HepG2 (cell line): ENCODE results near the gene SFT2D2. TPM values are rescaled to one million over a fixed set of nuclear protein-coding genes. Genes with fewer than 3 reads are reported as not detected.

ENCODE experiments used
- ARNTL ChIP-seq: sonication (generic); formaldehyde crosslinking; IDR thresholded peaks from 2 replicates; pipeline ENCODE4 v1.4.0; 2020; ENCODE audit warnings: mild to moderate bottlenecking, missing genetic modification reagents
- GLI4 ChIP-seq: sonication (generic); formaldehyde crosslinking; IDR thresholded peaks from 2 replicates; pipeline ENCODE4 v1.5.1; 2020; ENCODE audit warnings: missing genetic modification reagents, mild to moderate bottlenecking, moderate library complexity, borderline replicate concordance
- IRX3 ChIP-seq: sonication (generic); formaldehyde crosslinking; IDR thresholded peaks from 2 replicates; pipeline ENCODE4 v1.8.1; 2023; ENCODE audit warnings: mild to moderate bottlenecking, low read depth, missing genetic modification reagents, borderline replicate concordance
- KLF12 ChIP-seq: sonication (generic); formaldehyde crosslinking; IDR thresholded peaks from 2 replicates; pipeline ENCODE4 v1.4.0; 2020; ENCODE audit warnings: missing genetic modification reagents, borderline replicate concordance
- KMT2B ChIP-seq: IDR thresholded peaks from 2 replicates; pipeline ENCODE4 v1.6.1; 2016; ENCODE audit warnings: missing genetic modification reagents, missing compliant biosample characterization
- MIER2 ChIP-seq: IDR thresholded peaks from 2 replicates; pipeline ENCODE4 v1.6.1; 2016; ENCODE audit warnings: missing biosample characterization, missing genetic modification reagents
- MYC ChIP-seq: sonication (generic); formaldehyde crosslinking; IDR thresholded peaks from 2 replicates; pipeline ENCODE4 v1.9.0; 2021; ENCODE audit warnings: missing genetic modification reagents, borderline replicate concordance
- NKX3-1 ChIP-seq: sonication (generic); formaldehyde crosslinking; IDR thresholded peaks from 2 replicates; pipeline ENCODE4 v1.5.0; 2020; ENCODE audit warnings: missing genetic modification reagents
- SIN3A ChIP-seq: IDR thresholded peaks from 2 replicates; pipeline ENCODE4 v1.6.1; 2011; ENCODE audit warnings: low read depth, mild to moderate bottlenecking, control low read depth, low read length, borderline replicate concordance
- SMAD9 ChIP-seq: sonication (generic); formaldehyde crosslinking; IDR thresholded peaks from 2 replicates; pipeline ENCODE4 v1.5.1; 2020; ENCODE audit warnings: mild to moderate bottlenecking, missing genetic modification reagents
- STAT5B ChIP-seq: sonication (generic); formaldehyde crosslinking; IDR thresholded peaks from 2 replicates; pipeline ENCODE4 v1.4.0; 2020; ENCODE audit warnings: missing genetic modification reagents
- ZNF180 ChIP-seq: sonication (generic); formaldehyde crosslinking; IDR thresholded peaks from 2 replicates; pipeline ENCODE4 v1.4.0; 2020; ENCODE audit warnings: low read depth, missing genetic modification reagents, borderline replicate concordance
- ZNF3 ChIP-seq: IDR thresholded peaks from 2 replicates; pipeline ENCODE4 v1.7.0; 2017; ENCODE audit warnings: inconsistent platforms
- ZNF30 ChIP-seq: sonication (generic); formaldehyde crosslinking; IDR thresholded peaks from 2 replicates; pipeline ENCODE4 v1.5.0; 2020; ENCODE audit warnings: mild to moderate bottlenecking, missing genetic modification reagents
- ZNF430 ChIP-seq: sonication (generic); formaldehyde crosslinking; IDR thresholded peaks from 2 replicates; pipeline ENCODE4 v1.9.0; 2021; ENCODE audit warnings: mild to moderate bottlenecking, missing genetic modification reagents
- ZNF589 ChIP-seq: sonication (generic); formaldehyde crosslinking; conservative IDR thresholded peaks from 2 replicates; pipeline ENCODE4 v1.8.0; 2022; ENCODE audit warnings: mild to moderate bottlenecking, moderate library complexity, missing genetic modification reagents
- ZNF605 ChIP-seq: sonication (generic); formaldehyde crosslinking; IDR thresholded peaks from 2 replicates; pipeline ENCODE4 v1.8.0; 2022; ENCODE audit warnings: mild to moderate bottlenecking, missing genetic modification reagents
- polyA plus RNA-seq, 8 experiments: library from polyadenylated mRNA; depleted of rRNA in 3 of 8; stranded (reverse) in 7 of 8; unstranded in 1 of 8; fragments of >200 nt; fragmentation: Illumina TruSeq in 4 of 8; extraction: Trizol in 4 of 8; gene quantifications; 2 replicates each; pipeline versions ENCODE4 v1.2.1 to v1.2.3, GENCODE V29; 2011 to 2016; ENCODE audit warnings: low read depth in 4 of 8, missing spikeins in 1 of 8, mixed read lengths in 1 of 8; ENCODE audit not compliant: insufficient read depth in 1 of 8
- total RNA-seq, 5 experiments: library from RNA; depleted of rRNA; stranded (reverse); fragments of >200 nt; fragmentation: Illumina TruSeq; extraction: Trizol; gene quantifications; 2 replicates each; pipeline ENCODE4 v1.2.3, GENCODE V29; 2016; ENCODE audit warnings: low read depth in 1 of 5
- TF ChIP-seq, protein P1 (sequence below): sonication (generic); formaldehyde crosslinking; conservative IDR thresholded peaks from 2 replicates; pipeline ENCODE4 v1.4.0; 2020; ENCODE audit warnings: missing genetic modification reagents
- TF ChIP-seq, protein P2 (sequence below): sonication (generic); formaldehyde crosslinking; IDR thresholded peaks from 2 replicates; pipeline ENCODE4 v1.4.0; 2020; ENCODE audit warnings: mild to moderate bottlenecking, missing genetic modification reagents
- TF ChIP-seq, protein P3 (sequence below): sonication (generic); formaldehyde crosslinking; IDR thresholded peaks from 2 replicates; pipeline ENCODE4 v1.4.0; 2020; ENCODE audit warnings: missing genetic modification reagents, borderline replicate concordance
- TF ChIP-seq, protein P4 (sequence below): sonication (generic); formaldehyde crosslinking; IDR thresholded peaks from 2 replicates; pipeline ENCODE4 v1.4.0; 2020; ENCODE audit warnings: missing genetic modification reagents

SFT2D2 gene
- total and polyA plus RNA-seq, 2 of the 13 experiments (the other 11 are each of a cell fraction or from before 2014, with no cell fraction given): 10.0 to 28.8 TPM

DNA sequence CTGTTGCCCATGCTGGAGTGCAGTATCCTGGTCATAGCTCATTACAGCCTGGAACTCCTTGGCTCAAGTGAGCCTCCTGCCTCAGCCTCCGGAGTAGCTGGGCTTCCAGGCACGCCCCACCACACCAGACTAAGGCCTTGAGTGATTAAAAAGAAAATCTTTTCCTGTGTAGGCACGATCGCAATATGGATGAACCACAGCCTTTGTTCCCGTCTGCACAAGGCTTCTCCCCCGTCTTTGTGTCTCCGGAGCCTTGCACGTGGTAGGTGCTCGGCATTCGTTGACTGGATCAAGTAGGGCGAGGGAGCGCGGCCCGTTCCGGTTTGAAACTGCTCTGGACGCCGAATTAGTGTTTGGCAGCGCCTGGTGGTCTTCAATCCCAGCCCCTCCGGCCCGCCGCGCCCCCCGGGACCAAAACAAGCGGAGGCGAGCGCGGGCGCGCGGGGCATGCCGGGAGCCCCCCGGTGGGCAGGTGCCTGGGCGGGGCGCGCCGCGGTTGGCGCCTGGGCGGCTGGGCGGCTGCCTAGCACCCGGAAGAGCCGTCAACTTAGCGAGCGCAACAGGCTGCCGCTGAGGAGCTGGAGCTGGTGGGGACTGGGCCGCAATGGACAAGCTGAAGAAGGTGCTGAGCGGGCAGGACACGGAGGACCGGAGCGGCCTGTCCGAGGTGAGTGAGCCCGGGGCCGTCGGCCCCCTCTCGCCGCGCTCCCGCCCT lies at the start of gene SFT2D2 (continued):
- peak; percentile 73 for TF ChIP-seq KMT2B (CRISPR knock-in tag)
- peak; percentile 67; the same call in 1 of the 2 replicates for TF ChIP-seq ZNF430
- peak; percentile 87; the same call in 1 of the 2 replicates for TF ChIP-seq SMAD9 (CRISPR knock-in tag)
- no peak for TF ChIP-seq ZNF605 (CRISPR knock-in tag)
- no peak for TF ChIP-seq ZNF3 (CRISPR knock-in tag)
- peak; percentile 85; the same call in 1 of the 2 replicates for TF ChIP-seq IRX3
- TF ChIP-seq ZNF589 (CRISPR knock-in tag): peak; percentile 58; the same call in 1 of the 2 replicates
- TF ChIP-seq ARNTL: 0 out of 2 replicates have a peak, but pooled peaks have one; percentile 45
- TF ChIP-seq GLI4 (CRISPR knock-in tag): peak; percentile 74; the same call in 1 of the 2 replicates
- TF ChIP-seq, protein P1, sequence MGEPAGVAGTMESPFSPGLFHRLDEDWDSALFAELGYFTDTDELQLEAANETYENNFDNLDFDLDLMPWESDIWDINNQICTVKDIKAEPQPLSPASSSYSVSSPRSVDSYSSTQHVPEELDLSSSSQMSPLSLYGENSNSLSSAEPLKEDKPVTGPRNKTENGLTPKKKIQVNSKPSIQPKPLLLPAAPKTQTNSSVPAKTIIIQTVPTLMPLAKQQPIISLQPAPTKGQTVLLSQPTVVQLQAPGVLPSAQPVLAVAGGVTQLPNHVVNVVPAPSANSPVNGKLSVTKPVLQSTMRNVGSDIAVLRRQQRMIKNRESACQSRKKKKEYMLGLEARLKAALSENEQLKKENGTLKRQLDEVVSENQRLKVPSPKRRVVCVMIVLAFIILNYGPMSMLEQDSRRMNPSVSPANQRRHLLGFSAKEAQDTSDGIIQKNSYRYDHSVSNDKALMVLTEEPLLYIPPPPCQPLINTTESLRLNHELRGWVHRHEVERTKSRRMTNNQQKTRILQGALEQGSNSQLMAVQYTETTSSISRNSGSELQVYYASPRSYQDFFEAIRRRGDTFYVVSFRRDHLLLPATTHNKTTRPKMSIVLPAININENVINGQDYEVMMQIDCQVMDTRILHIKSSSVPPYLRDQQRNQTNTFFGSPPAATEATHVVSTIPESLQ (CRISPR knock-in tag): no peak
- TF ChIP-seq, protein P2, sequence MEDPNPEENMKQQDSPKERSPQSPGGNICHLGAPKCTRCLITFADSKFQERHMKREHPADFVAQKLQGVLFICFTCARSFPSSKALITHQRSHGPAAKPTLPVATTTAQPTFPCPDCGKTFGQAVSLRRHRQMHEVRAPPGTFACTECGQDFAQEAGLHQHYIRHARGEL (CRISPR knock-in tag): no peak
- no peak for TF ChIP-seq MIER2
- TF ChIP-seq STAT5B (CRISPR knock-in tag): no peak
- no peak for TF ChIP-seq ZNF180 (CRISPR knock-in tag)
- TF ChIP-seq ZNF30: 0 out of 2 replicates have a peak, but pooled peaks have one; percentile 70
- TF ChIP-seq KLF12 (CRISPR knock-in tag): peak; percentile 89
- TF ChIP-seq, protein P3, sequence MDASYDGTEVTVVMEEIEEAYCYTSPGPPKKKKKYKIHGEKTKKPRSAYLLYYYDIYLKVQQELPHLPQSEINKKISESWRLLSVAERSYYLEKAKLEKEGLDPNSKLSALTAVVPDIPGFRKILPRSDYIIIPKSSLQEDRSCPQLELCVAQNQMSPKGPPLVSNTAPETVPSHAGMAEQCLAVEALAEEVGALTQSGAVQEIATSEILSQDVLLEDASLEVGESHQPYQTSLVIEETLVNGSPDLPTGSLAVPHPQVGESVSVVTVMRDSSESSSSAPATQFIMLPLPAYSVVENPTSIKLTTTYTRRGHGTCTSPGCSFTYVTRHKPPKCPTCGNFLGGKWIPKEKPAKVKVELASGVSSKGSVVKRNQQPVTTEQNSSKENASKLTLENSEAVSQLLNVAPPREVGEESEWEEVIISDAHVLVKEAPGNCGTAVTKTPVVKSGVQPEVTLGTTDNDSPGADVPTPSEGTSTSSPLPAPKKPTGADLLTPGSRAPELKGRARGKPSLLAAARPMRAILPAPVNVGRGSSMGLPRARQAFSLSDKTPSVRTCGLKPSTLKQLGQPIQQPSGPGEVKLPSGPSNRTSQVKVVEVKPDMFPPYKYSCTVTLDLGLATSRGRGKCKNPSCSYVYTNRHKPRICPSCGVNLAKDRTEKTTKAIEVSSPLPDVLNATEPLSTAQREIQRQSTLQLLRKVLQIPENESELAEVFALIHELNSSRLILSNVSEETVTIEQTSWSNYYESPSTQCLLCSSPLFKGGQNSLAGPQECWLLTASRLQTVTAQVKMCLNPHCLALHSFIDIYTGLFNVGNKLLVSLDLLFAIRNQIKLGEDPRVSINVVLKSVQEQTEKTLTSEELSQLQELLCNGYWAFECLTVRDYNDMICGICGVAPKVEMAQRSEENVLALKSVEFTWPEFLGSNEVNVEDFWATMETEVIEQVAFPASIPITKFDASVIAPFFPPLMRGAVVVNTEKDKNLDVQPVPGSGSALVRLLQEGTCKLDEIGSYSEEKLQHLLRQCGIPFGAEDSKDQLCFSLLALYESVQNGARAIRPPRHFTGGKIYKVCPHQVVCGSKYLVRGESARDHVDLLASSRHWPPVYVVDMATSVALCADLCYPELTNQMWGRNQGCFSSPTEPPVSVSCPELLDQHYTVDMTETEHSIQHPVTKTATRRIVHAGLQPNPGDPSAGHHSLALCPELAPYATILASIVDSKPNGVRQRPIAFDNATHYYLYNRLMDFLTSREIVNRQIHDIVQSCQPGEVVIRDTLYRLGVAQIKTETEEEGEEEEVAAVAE: 0 out of 2 replicates have a peak, but pooled peaks have one; percentile 29
- peak; percentile 84; the same call in 1 of the 2 replicates for TF ChIP-seq MYC (CRISPR knock-in tag)
- peak; percentile 16; the same call in 1 of the 2 replicates for TF ChIP-seq SIN3A
- TF ChIP-seq, protein P4, sequence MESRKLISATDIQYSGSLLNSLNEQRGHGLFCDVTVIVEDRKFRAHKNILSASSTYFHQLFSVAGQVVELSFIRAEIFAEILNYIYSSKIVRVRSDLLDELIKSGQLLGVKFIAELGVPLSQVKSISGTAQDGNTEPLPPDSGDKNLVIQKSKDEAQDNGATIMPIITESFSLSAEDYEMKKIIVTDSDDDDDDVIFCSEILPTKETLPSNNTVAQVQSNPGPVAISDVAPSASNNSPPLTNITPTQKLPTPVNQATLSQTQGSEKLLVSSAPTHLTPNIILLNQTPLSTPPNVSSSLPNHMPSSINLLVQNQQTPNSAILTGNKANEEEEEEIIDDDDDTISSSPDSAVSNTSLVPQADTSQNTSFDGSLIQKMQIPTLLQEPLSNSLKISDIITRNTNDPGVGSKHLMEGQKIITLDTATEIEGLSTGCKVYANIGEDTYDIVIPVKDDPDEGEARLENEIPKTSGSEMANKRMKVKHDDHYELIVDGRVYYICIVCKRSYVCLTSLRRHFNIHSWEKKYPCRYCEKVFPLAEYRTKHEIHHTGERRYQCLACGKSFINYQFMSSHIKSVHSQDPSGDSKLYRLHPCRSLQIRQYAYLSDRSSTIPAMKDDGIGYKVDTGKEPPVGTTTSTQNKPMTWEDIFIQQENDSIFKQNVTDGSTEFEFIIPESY (CRISPR knock-in tag): no peak
- peak; percentile 37; the same call in 1 of the 2 replicates for TF ChIP-seq NKX3-1 (CRISPR knock-in tag)
